ENCODE results near the gene CAPS2.

DNA sequence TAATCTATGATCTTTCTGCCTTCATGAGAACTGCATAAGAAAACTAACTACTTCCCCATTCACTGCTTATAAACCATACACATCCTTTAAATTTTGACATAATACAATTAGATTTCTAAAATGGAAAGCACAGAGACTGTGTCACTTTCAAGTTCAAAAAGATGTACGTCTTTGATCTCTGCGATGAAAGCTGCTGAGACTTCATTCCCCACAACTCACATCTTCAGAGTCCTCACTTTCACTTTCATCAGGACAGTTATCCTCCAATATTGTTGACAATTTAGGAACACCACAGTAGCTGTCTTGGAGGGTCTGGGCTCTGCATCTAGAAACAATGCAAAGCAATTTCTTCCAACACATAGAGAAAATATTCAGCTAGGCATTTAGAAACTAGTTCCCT, 72.6 kb downstream of the CAPS2 start:
- TF ChIP-seq, protein P1, sequence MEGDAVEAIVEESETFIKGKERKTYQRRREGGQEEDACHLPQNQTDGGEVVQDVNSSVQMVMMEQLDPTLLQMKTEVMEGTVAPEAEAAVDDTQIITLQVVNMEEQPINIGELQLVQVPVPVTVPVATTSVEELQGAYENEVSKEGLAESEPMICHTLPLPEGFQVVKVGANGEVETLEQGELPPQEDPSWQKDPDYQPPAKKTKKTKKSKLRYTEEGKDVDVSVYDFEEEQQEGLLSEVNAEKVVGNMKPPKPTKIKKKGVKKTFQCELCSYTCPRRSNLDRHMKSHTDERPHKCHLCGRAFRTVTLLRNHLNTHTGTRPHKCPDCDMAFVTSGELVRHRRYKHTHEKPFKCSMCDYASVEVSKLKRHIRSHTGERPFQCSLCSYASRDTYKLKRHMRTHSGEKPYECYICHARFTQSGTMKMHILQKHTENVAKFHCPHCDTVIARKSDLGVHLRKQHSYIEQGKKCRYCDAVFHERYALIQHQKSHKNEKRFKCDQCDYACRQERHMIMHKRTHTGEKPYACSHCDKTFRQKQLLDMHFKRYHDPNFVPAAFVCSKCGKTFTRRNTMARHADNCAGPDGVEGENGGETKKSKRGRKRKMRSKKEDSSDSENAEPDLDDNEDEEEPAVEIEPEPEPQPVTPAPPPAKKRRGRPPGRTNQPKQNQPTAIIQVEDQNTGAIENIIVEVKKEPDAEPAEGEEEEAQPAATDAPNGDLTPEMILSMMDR (conservative IDR thresholded peaks at IDR 0.05; ENCODE audit: low read length): no peak
- TF ChIP-seq EZH2phosphoT487 (IDR thresholded peaks at IDR 0.05; ENCODE audit: borderline replicate concordance, low read depth, low read length): no peak

Data from OCI-LY7 (cell line).